DMS 273 (cell line): Measurements from ENCODE around the gene DVL2.

Source experiments
- DNase-seq: peaks from one replicate; lab custom pipeline; 2025; ENCODE audit not compliant: unreplicated experiment; lab: John Stamatoyannopoulos, UW

The DVL2 gene

GRCh38 chr17:7234083-7234951, at the start of gene DVL2:
TSS of gene DVL2 (minus strand) at chr17:7234517. CDS start at chr17:7234262, 255 bp downstream.
- DNase-seq, result peak; percentile 95

- no peak for DNase-seq
Observed at GRCh38 chr17:7283471-7284216, 49.3 kb upstream of the DVL2 start.

DNA sequence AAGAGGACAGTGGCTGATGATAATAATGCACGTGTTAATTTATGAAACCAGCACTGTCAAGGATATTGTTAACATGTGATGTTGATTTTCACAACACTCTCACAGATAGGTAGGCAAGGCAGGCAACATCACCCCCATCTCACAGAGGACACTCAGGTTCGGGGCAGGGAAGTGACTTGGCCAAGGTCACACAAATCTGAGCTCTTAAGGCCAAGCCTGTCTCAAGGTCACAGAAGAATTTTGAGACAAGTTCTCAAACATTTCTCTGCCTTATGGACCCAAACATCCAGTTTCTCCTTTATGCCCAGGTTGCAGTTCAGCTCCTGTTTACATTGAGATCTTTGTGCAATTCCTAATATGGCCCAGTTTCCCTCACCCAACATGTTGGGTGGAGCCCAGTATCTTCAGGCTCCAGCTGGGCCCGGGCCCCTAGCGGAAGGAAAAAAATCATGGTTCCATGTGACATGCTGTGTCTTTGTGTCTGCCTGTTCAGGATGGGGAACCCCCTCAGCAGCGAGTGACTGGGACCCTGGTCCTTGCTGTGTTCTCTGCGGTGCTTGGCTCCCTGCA, 48.5 kb upstream of the DVL2 start:
- DNase-seq, result peak; percentile 18

GRCh38 chr17:7281953-7282751, 47.8 kb upstream of the DVL2 start:
- DNase-seq, result no peak

DNA sequence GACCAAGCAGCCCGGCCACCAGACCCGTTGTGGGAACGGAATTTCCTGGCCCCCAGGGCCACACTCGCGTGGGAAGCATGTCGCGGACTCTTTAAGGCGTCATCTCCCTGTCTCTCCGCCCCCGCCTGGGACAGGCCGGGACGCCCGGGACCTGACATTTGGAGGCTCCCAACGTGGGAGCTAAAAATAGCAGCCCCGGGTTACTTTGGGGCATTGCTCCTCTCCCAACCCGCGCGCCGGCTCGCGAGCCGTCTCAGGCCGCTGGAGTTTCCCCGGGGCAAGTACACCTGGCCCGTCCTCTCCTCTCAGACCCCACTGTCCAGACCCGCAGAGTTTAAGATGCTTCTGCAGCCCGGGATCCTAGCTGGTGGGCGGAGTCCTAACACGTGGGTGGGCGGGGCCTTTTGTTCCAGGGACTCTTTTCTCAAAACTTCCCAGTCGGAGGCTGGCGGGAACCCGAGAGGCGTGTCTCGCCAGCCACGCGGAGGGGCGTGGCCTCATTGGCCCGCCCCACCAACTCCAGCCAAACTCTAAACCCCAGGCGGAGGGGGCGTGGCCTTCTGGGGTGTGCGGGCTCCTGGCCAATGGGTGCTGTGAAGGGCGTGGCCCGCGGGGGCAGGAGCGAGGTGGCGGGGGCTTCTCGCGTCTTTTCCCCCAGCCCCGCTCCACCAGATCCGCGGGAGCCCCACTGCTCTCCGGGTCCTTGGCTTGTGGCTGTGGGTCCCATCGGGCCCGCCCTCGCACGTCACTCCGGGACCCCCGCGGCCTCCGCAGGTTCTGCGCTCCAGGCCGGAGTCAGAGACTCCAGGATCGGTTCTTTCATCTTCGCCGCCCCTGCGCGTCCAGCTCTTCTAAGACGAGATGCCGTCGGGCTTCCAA, 47.0 kb upstream of the DVL2 start, which contains the start of gene SLC2A4:
Gene SLC2A4, plus strand, starts transcription at position 645 of the 879 bp plus-strand sequence. Its CDS starts 217 bp downstream, at position 862.
- peak; percentile 97 for DNase-seq

DNA sequence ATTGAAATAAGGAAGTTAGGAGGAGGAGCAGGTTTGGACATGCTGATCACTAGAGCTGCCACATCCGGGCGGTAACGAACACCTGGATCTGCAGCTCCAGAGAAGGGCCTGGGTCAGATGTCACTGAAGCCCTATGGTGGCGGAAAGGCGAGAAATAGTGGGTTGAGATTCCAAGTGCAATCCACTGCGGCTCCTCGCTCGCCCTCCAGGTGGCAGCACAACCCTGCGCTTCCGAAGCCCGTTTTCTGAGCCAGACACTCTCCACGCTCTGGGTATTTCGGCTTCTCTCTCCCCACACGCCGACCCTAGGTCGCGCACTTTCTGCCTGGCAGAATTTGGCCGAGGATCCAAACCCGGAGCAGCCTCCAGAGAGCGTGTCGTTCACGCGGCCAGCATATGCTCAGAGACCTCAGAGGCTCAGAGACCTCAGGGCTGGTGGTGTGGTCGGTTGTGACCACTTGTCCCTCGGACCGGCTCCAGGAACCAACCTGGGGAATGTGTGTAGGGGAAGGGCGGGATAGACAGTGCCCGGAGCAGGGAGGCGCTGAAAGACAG, 46.3 kb upstream of the DVL2 start:
- DNase-seq, result peak; percentile 93

- no peak for DNase-seq
Observed at GRCh38 chr17:7279448-7279847, 45.1 kb upstream of the DVL2 start.

- DNase-seq, result no peak
Observed at GRCh38 chr17:7266784-7267183, 32.5 kb upstream of the DVL2 start.

- no peak for DNase-seq
Observed at GRCh38 chr17:7263801-7264078, 29.4 kb upstream of the DVL2 start.

GRCh38 chr17:7262935-7263800, 28.9 kb upstream of the DVL2 start:
- no peak for DNase-seq

- no peak for DNase-seq
Observed at GRCh38 chr17:7262192-7262934, 28.0 kb upstream of the DVL2 start, which contains the start of gene CLDN7. TSS of gene CLDN7 (minus strand) at chr17:7262478. CDS start at chr17:7262043, 435 bp downstream.

GRCh38 chr17:7261379-7262191, 27.3 kb upstream of the DVL2 start:
- no peak for DNase-seq

- DNase-seq, result peak; percentile 50
Observed at GRCh38 chr17:7260651-7261378, 26.5 kb upstream of the DVL2 start.

DNA sequence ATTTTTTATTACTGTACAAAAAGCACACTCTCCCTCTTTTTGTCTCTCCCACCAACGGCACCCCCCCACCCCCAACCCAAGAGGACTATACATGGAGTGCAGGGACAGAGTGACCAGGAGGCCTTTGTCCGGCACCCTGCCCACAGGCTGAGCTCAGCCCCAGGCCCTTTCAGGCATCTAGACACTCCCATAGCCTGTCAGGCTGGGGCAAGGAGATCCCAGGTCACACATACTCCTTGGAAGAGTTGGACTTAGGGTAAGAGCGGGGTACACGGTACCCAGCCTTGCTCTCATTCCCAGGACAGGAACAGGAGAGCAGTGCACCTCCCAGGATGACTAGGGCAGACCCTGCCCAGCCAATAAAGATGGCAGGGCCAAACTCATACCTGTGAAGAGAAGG, 25.8 kb upstream of the DVL2 start:
- no peak for DNase-seq

DNA sequence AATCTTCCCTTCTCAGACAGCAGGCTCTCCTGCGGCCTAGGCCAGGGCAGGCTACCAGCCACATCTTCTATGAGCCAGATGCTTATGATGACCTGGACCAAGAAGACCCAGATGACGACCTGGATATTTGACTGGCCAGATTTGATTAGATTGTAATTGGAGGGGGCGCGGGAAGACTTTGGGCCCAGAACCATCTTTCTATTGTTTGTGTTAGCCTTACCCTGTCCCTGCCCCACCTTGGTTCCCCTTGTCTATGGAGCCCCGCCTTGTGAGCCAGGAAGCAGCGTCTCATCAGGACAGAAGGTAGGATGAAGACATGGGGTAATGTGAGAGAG, 25.2 kb upstream of the DVL2 start:
- DNase-seq, result no peak

GRCh38 chr17:7258731-7259554, 24.6 kb upstream of the DVL2 start:
- no peak for DNase-seq
